Right renal pelvis (tissue), 4 donors: ENCODE data around the gene CYP46A1. TPM values are rescaled to one million over a fixed set of nuclear protein-coding genes. Genes with fewer than 3 reads are reported as not detected.
"Not testable (repeated sequence)": the region's sequence is repeated elsewhere in the genome, so short reads cannot be mapped to it uniquely, and the experiment has no call there.

Source experiments
- DNase-seq, 4 donors: peaks; one replicate each; pipeline ENCODE4 v3.0.0-alpha.2; 2013; ENCODE audit warnings: low read depth in 4 of 4, low spot score in 3 of 4, missing footprints in 1 of 4
- polyA plus RNA-seq, 4 donors: library from polyadenylated mRNA; unstranded; fragments of 120-200 nt; gene quantifications; one replicate each; pipeline ENCODE4 v1.2.1, GENCODE V29; 2013; ENCODE audit not compliant: insufficient read length in 4 of 4

Gene CYP46A1
- 1 to 10 TPM; 1.5 to 2.2 (median 1.7) TPM for polyA plus RNA-seq

DNA sequence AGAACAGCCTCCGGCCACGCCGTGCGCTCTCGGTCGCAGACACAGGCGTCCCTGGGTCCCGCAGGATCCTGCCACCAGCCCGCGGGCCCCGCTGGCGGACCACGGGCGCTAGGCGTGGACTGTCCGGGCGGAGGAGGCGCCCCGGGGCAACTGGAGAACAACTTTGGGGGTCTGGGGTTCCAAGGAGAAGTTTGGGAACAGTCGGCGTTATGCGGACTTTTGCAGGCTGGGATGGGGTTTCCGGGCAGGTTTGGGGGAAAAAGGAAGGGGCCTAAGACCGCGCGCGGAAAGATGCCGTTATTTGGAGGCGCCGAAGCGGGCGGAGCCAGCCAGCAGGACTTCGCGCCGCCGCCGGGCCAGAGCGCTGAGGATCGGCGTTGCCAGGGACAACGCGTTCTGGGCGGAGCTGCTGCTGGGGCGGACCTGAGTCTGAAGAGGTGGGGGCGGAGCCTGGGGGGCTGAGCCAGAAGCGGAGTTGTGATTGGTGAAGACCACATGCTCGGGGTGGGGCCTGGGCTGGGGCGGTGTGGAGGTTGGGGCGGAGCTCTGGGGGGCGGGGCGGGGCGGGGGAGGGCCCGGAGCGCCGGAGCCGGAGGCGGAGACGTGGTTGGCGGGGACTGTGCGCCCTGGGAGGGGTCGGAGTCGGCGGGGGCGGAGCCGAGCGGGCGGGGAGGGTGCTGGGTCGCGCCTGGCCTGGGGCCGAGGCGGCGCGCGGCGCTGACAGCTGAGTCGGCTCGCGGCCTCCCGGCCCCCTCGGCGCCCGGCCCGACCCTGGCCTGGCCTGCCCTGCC, at the start of gene CYP46A1:
Gene CYP46A1 (plus strand): TSS at position 680 of the 791 bp plus-strand sequence. CDS start 120 bp downstream, outside the sequence.
- DNase-seq, result peak; percentile 96 to 100 (median 98)

DNA sequence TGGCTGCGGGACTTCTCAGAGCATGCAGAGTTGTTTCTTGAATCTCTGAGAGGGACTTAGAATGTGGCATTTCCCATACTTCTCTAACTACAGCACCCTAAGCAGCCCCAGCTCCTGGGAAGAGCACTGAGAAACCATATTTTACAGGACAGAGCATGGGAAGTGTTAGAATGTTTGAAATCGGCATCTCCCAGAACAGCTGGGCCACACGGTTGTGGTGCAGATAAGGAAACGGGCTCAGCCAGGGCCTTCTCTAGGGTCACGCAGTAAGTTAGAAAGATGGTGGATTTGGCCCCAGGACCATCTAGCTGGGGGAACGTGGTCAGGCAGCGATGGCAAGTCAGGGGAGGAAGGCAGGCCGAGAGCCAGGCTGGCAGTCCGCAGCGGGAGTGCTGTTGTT, 49.7 kb upstream of the CYP46A1 start:
- DNase-seq, result no peak

DNA sequence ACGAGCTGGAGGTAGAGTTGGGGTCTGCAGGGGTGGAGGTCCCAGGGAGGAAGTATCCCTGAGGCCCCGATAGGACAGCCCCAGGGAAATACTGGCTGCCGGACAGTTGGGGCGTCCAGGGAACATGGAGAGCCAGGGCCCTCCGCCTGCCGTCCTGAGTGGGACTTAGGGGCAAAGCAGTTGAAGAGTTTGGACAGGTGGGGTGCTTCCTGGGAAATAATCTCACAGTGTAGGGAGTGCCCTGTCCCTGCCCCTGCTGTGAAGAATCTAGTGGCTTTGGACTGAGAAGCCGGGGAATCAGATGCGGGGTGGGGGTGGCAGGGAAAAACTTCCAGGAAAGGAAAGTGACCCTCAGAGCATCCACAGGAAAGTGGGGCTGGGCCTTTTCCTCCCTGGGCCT, 49.0 kb upstream of the CYP46A1 start:
- DNase-seq, result no peak

DNA sequence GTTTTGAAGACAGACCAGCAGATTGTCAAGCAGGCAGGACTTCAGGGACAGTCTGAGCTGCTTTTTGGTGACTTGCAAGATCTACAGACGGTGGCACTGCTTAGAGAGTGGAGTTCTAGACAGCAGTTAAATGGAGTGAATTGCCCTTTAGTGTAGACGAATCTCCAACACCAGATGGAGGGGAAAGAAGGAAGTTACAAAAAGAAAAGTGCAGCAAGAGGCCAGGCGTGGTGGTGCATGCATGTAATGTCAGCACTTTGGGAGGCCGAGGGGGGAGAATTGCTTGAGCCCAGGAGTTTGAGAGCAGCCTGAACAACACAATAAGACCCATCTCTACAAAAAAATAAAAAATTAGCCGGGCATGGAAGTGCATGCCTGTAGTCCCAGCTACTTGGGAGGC, 47.6 kb upstream of the CYP46A1 start:
- DNase-seq, result no peak

DNA sequence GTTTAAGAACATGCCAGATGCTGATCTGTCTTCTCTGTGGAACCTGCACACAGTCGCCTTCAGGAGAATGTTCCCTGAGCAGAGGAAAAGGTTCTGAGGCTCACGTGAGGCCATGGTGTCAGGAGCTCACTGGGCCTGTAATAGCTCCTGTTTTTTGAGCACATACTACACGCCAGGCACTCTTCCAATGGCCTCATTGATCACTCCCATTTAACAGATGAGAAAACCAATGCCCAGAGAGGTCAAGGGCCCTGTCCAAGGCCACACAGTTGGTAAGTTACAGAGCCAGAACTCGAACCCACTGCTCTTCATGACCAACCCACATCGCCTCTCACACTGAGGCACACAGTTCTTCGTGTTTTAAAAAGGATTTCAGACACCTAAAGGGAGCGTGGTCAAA, 46.5 kb upstream of the CYP46A1 start:
- DNase-seq, result no peak

DNA sequence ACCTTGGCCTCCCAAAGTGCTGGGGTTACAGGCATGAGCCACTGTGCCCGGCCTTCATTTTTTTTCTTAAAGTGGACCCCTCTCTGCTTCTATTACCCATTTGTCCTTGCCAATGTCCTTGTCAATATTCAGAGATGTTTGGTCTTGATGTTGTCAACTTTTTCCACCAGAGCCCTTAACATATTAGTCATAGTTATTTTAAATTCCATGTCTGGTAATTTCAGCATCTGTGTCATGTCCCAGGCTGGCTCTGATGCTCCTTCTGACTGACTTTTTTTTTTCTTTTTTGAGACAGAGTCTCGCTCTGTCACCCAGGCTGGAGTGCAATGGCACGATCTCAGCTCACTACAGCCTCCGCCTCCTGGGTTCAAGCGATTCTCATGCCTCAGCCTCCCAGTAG, 41.3 kb upstream of the CYP46A1 start:
- not testable (repeated sequence) for DNase-seq

DNA sequence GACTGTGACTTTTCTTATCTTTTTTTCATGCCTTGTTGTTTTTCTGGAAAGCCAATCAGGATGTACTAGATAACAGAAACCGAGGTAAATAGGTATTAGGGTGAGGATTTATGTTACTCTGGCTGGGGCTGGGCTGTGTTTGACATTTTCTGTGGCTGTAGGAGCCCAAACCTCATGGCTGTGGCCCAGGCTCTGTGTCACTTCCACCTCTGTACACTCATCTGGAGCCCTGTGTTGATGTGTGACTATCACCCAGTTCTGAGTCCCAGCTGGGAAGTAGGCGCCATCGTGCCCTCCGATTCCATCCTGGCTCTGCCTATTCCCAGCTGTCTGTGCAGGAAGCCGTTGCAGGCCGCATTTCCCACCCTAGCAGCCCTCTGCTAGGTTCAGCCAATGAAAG, 40.8 kb upstream of the CYP46A1 start:
- DNase-seq, result no peak

DNA sequence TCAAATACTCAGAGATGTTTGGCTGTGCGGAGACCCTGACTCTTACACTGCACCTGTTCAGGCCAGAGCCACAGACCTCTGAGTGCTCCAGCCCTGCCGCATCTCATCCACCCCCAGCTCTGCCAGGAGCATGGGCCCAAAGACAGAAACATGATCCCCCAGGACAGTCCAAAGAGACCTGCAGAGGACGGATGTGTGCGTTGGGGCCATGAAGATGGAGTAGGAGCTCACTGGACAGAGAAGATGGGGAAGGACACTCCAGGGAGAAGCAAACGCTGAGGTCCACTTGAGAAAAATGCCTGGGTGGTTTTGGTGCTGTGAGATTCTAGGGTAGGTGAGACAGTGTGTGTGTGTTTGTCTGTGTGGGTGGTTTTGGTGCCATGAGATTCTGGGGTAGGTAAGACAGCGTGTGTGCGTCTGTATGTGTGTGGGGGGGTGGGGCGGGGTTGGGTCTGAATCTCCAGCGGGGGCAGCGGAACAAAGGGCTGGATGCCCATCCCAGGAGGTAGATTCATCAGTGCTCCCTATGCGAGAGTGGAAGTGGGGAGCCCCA, 40.0 kb upstream of the CYP46A1 start:
- DNase-seq, result no peak

DNA sequence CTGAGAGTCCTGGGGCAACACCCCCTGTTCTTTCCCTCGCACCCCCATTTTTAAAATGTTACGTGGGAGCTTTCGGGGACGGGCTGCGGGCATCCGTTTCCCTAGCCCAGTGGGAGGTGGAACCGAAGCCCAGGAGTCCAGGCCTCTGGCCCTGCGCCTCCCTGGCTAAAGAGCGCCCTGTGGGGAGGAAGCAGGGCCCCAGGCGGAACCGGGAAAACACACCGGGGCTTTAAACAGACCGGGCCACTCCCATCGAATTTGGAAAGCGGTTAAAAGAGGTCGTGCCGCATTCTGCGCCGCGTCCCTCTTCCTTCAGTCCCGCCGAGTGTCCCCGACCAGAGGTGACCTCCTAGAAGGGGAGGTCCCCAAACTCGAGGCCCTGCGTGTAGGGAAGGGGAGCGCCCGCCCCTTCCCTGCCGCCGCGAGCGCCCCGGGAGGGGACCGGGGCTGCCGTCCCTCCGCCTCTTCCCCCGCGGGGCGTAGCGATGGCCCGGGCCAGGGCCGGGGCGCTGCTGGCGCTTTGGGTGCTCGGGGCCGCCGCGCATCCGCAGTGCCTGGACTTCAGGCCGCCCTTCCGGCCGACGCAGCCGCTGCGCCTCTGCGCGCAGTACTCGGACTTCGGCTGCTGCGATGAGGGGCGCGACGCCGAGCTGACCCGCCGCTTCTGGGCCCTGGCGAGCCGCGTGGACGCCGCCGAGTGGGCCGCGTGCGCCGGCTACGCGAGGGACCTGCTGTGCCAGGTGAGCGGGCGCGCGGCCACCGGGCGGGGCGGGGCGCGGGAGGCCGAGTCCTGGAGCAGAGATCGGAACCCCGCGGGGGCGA, 39.2 kb upstream of the CYP46A1 start, which contains the start of gene HHIPL1:
Gene HHIPL1 (plus strand): TSS at position 407 of the 822 bp plus-strand sequence. CDS start 79 bp downstream, at position 486.
- DNase-seq, result no peak

DNA sequence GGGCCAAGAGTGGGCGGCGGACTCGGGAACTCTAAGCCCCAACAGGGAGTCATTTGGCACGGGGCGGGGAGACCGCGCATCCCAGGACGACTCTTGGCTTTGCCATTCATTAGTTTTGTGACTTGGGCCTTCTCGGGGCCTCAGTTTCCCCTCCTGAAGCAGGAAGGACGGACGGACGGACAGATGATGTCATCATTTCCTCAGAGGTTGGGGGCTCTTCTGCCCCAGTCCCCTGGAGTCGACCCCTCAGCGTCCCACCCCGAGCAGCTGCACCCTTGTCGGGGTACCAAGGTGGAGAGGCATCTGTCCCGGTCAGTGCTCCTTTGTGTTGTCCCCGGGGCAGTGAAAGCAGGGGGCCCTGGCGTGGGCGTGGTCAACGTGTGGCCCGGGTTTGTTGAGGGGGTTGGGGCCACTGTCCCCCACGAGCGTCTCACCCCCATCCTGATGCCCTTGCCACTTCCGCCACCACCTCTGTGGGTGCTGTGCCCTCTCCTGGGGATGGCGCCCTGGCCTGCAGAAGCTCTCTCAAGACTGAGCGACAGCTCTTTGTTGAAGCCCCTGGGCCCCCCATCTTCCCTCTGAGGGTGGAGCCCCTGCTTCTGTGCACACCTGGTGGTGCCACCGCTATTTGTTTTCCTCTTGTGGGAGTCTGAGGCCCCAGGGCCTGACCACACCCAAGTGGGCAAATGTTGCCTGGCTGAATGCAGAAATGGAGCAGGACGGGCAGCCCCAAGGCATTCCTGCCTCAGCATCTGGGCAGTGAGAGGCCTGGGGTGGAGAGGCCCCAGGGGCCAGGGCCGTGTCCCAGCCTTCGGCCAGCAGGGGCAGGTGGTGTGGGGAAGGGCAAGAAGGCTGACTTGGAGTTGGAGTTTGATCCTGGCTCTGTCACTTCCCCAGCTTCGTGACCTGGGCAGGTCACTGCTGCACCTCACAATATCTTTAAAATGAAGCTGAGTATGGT, 38.3 kb upstream of the CYP46A1 start:
- no peak for DNase-seq

DNA sequence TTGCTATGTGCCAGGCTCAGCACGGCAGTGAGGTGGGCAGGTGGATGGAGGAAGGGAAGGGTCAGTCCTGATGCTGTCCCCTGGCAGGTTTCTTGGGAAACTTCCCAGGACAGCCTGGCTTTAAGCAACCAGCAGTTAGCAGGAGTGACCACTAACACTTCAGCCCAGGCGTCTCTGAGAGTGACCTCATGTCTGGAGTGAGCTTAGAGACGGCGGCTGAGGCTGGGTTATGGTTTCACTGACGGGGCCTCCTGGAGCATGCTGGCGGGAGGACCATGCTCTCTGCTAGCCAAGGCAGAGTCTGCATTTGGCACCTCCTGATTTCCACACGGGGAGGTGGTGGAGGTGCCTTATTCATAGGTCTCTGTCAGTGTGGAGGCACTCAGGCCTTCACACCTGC, 36.7 kb upstream of the CYP46A1 start:
- DNase-seq, result no peak

DNA sequence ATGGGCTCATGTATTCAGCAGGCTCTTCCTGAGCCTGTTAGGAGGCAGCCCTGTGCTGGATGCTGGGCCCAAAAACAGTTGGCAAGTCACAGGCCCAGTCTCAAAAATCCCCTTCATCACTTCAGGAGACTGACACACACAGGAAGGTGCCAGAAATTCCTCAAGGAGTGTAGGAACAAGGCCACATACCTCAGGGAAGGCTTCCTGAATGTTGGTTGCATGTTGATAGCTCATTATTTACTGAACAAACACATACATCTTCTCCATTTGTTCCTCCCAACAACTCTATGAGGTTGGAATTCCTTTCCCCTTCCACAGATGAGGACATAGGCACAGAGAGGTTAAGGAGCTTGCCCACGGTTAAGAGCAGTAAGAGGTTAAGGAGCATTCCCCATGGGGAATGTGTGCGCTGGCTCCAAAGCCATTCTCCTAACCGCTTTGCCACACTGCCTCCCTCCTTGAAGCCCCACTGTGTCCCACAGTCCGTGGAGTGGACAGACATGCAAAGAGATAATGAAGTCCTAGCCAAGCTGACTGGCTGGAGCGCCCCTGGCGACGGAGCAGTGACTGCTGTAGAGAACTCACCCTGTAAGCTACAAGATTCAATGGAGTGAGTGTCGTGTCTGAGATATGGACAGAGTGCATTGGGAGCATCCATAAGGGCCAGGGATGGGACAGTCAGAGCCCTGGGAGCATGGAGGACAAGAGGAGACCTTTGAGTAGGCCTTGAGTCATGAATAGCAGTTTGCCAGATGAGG, 35.9 kb upstream of the CYP46A1 start:
- no peak for DNase-seq

DNA sequence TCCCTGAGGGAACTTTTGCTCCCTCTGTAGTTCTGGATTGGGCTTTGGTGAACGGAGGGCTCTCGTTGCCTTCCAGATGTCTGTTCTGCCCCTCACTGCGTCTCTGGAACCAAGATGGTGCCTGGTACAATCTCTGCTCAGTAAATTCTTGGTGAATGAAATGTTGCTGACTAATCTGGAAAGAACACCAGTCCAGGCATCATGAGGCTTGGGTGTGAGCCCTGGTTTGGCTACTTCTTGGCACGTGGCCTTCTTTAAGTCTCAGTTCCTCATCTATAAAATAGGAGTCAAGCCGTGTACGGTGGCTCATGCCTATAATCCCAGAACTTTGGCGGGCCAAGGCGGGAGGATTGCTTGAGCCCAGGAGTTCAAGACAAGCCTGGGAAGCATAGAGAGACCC, 34.9 kb upstream of the CYP46A1 start:
- DNase-seq, result no peak

DNA sequence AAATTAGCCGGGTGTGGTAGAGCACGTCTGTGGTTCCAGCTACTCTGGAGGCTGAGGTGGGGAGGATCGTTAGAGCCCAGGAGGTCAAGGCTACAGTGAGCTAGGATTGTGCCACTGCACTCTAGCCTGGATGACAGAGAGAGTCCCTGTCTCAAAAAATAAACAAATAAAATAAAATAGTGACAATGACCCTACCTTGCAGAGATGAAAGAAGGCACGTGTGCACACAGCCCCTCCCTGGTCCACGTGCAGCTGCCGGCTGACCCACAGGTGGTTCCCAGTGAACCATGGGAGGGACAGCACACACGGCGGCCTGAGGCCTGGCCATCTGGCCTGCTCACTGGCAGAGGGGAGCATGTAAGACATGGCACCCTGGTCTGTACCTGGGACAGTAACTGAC, 34.5 kb upstream of the CYP46A1 start:
- no peak for DNase-seq

DNA sequence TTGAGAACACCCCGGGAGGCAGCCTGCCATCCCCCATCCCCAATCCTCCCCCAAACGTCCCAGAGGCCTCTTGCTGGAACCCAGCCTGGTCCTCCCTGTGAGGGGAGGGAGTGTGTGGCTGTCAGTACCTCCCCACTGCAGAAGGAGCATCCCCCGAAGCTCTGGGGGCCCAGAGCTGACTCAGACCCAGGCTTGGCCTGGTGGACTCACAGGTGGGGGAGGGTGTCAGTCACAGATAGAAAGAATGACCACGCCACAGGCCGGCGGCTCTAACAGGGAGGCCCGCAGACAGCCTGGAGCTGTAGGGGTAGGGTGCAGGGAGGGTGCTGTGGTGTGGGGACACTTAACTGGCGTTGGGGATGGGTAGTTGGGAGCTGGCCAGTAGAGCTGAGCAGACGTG, 33.9 kb upstream of the CYP46A1 start:
- no peak for DNase-seq

DNA sequence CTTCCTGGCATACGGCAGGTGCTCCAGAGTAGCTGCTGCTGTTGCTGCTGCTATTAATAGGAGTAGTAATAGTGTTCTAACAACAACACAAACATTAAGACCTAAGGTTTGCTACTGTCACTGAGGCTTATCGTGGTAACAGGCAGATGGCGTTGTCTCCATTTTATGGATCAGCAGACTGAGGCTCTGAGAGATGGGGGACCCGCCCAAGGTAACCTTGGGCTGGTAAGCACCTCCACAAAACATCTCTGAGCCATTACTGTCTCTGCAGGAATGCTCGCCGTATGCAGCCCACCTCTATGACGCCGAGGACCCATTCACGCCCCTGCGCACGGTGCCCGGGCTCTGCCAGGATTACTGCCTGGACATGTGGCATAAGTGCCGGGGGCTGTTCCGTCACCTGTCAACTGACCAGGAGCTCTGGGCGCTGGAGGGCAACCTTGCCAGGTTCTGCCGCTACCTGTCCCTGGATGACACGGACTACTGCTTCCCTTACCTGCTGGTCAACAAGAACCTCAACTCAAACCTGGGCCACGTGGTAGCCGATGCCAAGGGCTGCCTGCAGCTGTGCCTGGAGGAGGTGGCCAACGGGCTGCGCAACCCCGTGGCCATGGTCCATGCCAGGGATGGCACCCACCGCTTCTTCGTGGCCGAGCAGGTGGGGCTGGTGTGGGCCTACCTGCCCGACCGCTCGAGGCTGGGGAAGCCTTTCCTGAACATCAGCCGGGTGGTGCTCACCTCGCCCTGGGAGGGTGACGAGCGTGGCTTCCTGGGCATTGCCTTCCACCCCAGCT, 31.9 kb upstream of the CYP46A1 start:
- no peak for DNase-seq

DNA sequence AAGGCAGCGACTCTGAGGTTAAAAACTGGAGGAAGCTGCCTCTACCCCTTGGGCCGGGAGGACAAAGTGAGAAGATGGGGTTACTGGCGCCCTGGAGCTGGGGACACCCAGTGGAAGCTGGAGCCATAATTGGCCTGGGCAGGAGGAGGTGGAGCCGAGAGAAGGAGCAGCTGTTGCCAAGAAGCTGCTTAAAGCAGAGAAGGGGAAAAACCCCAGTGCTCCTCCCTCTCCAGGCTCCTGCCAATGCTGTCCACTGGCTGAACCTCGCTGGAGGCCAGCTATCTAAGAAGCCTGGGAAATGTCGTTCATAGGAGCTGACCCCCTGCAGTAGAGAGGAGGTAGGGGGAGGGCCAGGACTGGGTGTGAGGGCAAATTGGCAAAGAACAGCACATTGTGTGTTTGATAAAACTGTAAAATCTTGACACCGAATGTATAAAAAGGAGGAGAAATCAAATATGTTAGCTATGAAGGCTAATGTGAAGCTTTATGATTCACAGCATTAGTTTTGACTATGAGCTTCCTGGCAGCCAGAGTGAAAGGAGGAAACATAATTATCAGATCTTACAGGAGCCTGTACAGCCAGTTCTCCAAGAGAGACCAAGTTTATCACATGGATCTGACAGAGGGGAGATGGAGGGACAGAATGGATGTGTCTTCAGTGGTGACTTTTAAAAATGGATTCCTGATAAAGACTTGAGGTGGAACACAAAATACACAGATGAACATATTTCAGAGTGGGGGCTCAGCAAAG, 29.7 kb upstream of the CYP46A1 start:
- no peak for DNase-seq

DNA sequence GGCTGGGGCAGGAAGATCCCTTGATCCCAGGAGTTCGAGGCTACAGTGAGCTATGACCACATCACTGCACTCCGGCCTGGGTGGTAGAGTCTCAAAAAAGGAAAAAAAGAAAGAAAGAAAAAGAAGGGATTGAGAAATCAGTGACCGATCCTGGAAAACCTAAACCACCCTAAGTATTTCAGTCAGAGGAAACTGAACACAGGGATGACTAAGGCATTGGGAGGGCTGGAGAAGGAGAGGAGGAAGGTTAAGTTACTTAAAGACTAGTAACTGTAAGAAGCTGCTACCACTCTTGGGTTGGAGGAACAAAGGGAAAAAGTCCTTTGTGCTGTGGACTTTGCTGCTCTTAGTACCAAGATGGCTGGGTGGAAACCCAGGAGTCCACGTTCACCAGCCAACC, 28.6 kb upstream of the CYP46A1 start:
- no peak for DNase-seq
